Fibroblast of pulmonary artery (primary cell): ENCODE measurements around the gene TXNRD2.

Experiments
- DNase-seq: peaks from one replicate; pipeline ENCODE4 v3.0.0-alpha.2; 2010; ENCODE audit warnings: low read depth
- H3K4me3 ChIP-seq: replicated peaks from 2 replicates; pipeline ENCODE4 v1.5.1; 2011; ENCODE audit warnings: low read depth, mild to moderate bottlenecking, control low read depth, low read length, moderate library complexity
- TF ChIP-seq, protein P1 (sequence below): IDR thresholded peaks from 2 replicates; pipeline ENCODE4 v1.5.1; 2011; ENCODE audit warnings: mild to moderate bottlenecking, control low read depth, low read length, inconsistent platforms; ENCODE audit errors: missing control alignments

The TXNRD2 gene

DNA sequence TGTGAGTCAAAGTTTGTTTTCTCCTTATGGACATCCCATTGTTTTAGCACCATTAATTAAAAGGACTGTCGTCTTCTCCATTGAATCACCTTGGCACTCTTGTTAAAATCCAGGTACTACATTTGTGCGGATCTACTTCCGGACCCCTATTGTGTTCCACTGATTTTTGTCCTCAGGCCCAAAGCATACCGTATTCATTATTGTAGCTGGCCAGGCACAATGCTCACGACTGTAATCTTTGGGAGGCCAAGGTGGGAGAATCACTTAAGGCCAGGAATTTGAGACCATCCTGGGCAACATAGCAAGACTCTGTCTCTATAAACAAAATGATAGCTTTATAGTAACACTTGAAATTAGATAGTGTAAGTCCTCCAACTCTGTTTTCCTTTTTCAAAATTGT, 78.0 kb downstream of the TXNRD2 start:
- no peak overlapping the region for H3K4me3 ChIP-seq
- no peak for DNase-seq
- TF ChIP-seq, protein P1, sequence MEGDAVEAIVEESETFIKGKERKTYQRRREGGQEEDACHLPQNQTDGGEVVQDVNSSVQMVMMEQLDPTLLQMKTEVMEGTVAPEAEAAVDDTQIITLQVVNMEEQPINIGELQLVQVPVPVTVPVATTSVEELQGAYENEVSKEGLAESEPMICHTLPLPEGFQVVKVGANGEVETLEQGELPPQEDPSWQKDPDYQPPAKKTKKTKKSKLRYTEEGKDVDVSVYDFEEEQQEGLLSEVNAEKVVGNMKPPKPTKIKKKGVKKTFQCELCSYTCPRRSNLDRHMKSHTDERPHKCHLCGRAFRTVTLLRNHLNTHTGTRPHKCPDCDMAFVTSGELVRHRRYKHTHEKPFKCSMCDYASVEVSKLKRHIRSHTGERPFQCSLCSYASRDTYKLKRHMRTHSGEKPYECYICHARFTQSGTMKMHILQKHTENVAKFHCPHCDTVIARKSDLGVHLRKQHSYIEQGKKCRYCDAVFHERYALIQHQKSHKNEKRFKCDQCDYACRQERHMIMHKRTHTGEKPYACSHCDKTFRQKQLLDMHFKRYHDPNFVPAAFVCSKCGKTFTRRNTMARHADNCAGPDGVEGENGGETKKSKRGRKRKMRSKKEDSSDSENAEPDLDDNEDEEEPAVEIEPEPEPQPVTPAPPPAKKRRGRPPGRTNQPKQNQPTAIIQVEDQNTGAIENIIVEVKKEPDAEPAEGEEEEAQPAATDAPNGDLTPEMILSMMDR: no peak

DNA sequence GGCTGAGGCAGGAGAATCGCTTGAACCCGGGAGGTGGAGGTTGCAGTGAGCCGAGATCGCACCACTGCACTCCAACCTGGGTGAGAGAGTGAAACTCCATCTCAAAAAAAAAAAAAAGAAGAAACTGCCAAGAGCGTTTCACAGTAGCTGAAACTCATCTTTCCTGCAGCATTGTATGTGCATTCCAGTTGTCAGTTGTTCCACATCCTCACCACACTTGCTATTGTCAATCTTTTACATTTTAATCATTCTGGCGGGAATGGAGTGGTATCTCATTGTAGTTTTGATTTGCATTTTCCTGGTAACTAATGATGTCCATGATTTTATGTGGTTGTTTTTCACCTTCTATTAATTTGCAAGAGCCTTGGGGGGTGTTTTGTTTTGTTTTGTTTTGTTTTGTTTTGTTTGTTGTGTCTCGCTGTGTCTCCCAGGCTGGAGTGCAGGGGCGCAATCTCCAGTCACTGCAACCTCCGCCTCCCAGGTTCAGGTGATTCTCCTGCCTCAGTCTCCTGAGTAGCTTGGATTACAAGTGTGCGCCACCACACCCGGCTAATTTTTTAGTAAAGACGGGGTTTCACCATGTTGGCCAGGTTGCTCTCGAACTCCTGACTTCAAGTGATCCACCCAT, 78.9 kb downstream of the TXNRD2 start:
- TF ChIP-seq, protein P1: no peak
- DNase-seq: no peak

DNA sequence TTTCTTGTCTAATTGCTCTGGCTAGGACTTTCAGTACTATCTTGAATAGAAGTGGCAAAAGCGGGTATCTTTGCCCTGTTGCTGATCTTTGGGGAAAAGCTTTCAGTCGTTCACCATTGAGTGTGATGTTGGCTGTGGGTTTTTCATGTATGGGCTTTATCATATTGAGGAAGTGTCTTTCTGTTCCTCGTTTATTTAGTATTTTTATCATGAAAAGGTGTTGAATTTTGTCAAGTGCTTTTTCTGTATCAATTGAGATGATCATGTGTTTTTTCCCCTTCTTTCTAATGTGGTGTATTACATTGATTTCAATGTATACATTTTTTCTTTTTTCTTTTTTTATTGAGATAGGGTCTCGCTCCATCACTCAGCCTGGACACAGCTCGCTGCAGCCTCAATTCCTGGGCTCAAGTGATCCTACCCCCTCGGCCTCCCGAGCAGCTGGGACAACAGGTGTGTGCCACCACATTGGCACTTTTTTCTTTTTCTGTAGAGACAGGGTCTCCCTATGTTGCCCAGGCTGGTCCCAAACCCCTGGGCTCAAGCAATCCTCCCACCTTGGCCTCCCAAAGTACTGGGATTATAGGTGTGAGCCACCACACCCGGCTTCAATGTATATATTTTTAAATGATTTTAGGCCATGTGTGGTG, 81.6 kb downstream of the TXNRD2 start:
- H3K4me3 ChIP-seq: no peak overlapping the region
- no peak for DNase-seq
- TF ChIP-seq, protein P1: no peak

More for the DNA sequence above, 78.9 kb downstream of the TXNRD2 start:
- no peak overlapping the region for H3K4me3 ChIP-seq

DNA sequence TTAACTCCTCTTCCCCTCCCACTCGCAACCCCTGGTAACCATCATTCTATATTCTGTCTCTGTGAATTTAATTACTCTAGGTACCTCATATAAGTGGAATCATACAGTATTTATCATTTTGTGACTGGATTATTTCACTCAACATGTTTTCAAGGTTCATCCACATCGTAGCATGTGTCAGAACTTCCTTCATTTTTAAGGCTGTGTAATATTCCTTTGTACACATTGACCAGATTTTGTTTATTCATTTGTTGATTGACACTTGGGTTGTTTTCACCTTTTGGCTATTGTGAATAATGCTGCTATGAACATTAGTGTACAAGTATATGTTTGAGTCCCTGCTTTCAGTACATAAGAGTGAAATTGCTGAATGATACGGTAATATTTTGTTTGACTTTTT, 84.2 kb downstream of the TXNRD2 start:
- H3K4me3 ChIP-seq: no peak overlapping the region
- TF ChIP-seq, protein P1: no peak
- no peak for DNase-seq

DNA sequence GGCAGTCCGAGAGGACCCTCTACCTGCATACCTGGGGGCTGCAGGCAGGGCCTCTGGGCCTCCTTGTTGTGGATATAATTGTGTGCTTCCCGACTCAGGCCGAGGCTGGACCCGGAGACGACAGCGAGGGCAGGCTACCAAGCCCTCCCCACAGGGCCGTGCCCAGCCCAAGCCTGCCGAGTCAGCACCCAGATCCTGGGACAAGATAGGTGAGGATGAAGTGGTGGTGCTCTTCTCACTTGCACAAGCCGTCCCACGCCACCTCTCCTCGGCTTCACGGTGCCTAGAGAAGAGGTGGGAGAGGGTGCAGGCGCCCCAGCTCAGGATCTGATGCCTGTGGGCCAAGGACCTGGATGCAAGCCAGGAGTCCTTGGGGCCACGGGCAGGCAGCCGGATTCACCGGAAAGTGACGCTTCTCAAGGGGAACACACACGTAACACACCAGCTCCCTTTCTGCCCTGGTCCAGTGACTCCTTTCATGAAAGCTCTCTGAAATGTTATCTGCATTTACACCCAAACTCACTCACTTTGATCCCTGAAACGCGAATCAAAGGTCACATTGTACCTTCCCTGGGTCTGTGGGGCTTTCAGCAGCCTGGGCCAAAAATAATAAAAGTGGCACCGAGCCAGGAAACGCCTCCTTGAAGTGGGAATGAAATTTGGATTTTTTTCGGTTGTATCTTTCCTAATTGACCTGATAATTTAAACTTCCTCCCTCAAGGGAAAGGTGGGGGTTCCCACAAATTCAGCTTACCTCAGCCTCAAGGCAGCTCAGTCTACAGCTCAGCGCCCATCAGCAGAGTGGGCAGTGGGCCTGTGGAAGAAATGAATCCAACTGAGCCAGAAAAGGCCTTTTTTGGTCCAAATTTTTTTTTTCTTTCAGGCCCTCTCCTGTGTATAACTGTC, 85.9 kb downstream of the TXNRD2 start:
- peak; percentile 76 for DNase-seq
- TF ChIP-seq, protein P1: no peak
- peak overlapping the region; percentile 92 for H3K4me3 ChIP-seq

DNA sequence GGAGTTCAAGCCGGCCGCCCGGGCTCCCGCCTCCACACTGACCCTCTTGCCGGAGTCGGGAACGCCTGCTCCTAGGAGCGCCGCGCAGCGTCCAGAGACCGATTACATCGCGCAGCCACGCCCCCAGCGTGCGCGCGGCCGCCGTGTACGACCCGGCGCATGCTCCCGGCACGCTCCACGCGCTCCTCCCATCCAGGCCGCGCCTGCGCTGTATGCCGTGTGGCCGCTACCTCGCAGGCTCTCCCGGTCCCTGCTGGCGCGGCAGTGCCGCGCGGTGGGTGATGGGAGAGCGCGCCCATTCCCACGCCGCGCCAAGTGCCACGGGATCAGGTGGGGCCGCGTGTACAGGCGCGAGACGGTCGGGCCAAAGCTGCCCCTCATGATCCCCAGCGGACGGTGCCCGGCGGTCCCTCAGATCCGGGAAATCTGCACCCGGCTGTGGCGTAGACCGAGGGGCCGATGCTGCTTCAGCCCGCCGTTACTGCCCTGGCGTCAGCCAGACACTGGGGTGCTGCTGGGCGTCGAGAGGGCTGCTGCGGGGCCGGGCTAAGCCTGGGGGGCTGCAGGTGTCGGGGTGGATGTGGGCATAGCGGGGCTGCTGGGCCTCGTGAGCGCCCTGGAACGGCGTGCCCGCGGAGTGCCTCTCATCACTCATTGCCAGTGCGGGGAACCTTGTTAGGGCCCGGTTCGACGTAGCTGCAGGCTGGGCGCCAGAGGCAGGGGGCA, 86.7 kb downstream of the TXNRD2 start, which contains the start of the genes GNB1L and RTL10:
GNB1L (minus strand) TSS at position 97 of the 726 bp plus-strand sequence. CDS start 33,519 bp downstream, outside the sequence.
RTL10 (minus strand) TSS at position 97 of the 726 bp plus-strand sequence. CDS start 2,613 bp downstream, outside the sequence.
- peak; percentile 97 for DNase-seq
- peak within 1 kb of the TSS; percentile 92 for H3K4me3 ChIP-seq
- TF ChIP-seq, protein P1: no peak
